ENCODE measurements around the gene RAB35.

RAB35 gene

DNA sequence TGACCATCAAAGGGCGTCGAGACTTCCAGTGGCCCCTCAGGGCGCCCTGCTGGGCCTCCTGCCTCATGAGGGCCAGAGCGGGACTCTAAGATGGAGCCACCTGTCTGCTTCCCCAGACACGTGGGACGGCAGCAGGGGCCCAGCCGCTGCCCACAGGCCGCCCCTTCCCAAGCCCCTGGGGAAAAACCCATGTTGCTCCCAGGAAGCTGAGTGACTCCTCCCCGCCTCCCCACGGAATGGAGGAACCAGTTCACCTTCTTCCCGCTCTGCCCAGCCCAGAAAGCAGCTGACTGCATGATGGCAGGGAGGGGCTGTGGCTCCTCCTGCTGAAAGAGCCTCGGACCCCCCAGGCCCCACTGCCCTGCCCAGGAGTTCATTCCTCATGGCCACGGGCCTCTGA is 14.9 kb downstream of the RAB35 start:
- TF ChIP-seq, protein P1, sequence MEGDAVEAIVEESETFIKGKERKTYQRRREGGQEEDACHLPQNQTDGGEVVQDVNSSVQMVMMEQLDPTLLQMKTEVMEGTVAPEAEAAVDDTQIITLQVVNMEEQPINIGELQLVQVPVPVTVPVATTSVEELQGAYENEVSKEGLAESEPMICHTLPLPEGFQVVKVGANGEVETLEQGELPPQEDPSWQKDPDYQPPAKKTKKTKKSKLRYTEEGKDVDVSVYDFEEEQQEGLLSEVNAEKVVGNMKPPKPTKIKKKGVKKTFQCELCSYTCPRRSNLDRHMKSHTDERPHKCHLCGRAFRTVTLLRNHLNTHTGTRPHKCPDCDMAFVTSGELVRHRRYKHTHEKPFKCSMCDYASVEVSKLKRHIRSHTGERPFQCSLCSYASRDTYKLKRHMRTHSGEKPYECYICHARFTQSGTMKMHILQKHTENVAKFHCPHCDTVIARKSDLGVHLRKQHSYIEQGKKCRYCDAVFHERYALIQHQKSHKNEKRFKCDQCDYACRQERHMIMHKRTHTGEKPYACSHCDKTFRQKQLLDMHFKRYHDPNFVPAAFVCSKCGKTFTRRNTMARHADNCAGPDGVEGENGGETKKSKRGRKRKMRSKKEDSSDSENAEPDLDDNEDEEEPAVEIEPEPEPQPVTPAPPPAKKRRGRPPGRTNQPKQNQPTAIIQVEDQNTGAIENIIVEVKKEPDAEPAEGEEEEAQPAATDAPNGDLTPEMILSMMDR (IDR thresholded peaks at IDR 0.05): no peak
- DNase-seq: no peak
- H3K4me1 Mint-ChIP-seq: peaks cover 41% of the 10 kb centered on the region
- H3K4me3 Mint-ChIP-seq: no peak overlapping the region
- H3K27me3 Mint-ChIP-seq (ENCODE audit: low read depth, poor library complexity): no peaks in the 10 kb centered on the region
- H3K9me3 Mint-ChIP-seq: no peaks in the 10 kb centered on the region
- H3K27ac Mint-ChIP-seq: peak overlapping the region; percentile 87
- peaks cover 44% of the 10 kb centered on the region for H3K36me3 Mint-ChIP-seq (ENCODE audit: low read depth)

DNA sequence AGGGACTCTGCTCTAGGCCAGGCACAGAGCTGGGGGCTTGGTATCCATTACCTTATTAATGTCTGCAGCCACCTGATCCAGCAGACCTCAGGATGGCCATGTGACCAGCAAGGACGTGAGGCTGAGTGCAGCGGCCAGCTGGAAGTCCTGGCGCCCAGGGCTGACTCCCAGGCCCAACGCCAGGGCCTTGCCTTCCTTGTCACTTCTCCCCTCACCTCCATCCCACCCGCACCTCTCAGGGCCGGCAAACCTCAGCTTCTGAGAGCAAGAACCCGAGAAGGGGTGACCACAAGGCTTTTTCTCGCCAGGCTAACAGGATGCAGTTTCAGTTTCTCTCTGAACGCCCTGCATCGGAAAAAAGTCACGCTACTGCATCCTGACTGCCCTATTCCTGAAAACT is 15.4 kb downstream of the RAB35 start:
- no peak for DNase-seq
- peak overlapping the region; percentile 87 for H3K27ac Mint-ChIP-seq
- peaks cover 45% of the 10 kb centered on the region for H3K4me1 Mint-ChIP-seq
- H3K4me3 Mint-ChIP-seq: no peak overlapping the region
- TF ChIP-seq, protein P1 (IDR thresholded peaks at IDR 0.05): no peak
- H3K36me3 Mint-ChIP-seq (ENCODE audit: low read depth): peaks cover 40% of the 10 kb centered on the region
- no peaks in the 10 kb centered on the region for H3K27me3 Mint-ChIP-seq (ENCODE audit: low read depth, poor library complexity)
- no peaks in the 10 kb centered on the region for H3K9me3 Mint-ChIP-seq

DNA sequence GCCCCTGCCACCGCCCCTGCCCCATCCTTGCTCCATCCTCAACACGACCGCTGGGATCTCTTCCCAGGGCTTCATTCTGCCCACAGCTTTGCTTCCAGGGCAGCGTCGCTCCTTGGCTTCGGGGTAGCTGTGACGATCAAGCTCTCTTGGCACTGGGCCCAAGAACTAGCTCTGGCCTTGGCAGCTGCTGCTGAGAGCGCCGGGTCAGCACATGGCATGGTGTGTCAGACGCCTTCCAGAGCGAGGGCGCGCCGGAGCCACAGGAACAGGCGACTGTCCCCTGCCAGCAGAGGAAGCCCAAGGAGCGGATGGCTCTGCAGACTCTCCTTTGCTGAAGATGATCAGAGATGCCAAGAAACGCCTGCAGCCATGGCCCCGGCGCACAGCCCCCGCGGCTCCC is 15.9 kb downstream of the RAB35 start:
- H3K4me1 Mint-ChIP-seq: peaks cover 50% of the 10 kb centered on the region
- peaks cover 35% of the 10 kb centered on the region for H3K36me3 Mint-ChIP-seq (ENCODE audit: low read depth)
- TF ChIP-seq, protein P1 (IDR thresholded peaks at IDR 0.05): no peak
- no peak for DNase-seq
- H3K27ac Mint-ChIP-seq: peak overlapping the region; percentile 42
- H3K9me3 Mint-ChIP-seq: no peaks in the 10 kb centered on the region
- no peak overlapping the region for H3K4me3 Mint-ChIP-seq
- no peaks in the 10 kb centered on the region for H3K27me3 Mint-ChIP-seq (ENCODE audit: low read depth, poor library complexity)

DNA sequence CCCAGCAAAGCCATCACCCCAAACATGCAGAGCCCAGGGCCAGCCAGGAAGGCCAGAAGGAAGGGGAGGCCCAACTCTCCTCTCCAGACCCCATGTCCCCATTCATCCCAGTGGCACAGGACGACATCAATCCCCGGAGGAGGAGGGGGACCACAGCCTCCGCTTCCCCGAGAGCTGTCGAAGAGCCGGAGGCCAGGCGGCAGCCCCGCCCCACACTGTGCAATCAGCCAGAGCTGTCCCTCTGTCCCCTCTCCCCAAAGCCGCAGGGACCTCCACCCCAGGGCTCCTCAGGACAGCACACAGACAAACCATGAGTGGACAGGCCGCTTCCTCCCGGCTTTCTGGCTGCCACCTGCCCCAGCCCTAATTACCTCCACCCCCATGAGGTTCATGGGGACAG is 16.8 kb downstream of the RAB35 start:
- H3K9me3 Mint-ChIP-seq: no peaks in the 10 kb centered on the region
- H3K4me3 Mint-ChIP-seq: no peak overlapping the region
- peaks cover 52% of the 10 kb centered on the region for H3K4me1 Mint-ChIP-seq
- no peaks in the 10 kb centered on the region for H3K27me3 Mint-ChIP-seq (ENCODE audit: low read depth, poor library complexity)
- peak overlapping the region; percentile 74 for H3K27ac Mint-ChIP-seq
- no peak for DNase-seq
- TF ChIP-seq, protein P1 (IDR thresholded peaks at IDR 0.05): no peak
- peaks cover 27% of the 10 kb centered on the region for H3K36me3 Mint-ChIP-seq (ENCODE audit: low read depth)

DNA sequence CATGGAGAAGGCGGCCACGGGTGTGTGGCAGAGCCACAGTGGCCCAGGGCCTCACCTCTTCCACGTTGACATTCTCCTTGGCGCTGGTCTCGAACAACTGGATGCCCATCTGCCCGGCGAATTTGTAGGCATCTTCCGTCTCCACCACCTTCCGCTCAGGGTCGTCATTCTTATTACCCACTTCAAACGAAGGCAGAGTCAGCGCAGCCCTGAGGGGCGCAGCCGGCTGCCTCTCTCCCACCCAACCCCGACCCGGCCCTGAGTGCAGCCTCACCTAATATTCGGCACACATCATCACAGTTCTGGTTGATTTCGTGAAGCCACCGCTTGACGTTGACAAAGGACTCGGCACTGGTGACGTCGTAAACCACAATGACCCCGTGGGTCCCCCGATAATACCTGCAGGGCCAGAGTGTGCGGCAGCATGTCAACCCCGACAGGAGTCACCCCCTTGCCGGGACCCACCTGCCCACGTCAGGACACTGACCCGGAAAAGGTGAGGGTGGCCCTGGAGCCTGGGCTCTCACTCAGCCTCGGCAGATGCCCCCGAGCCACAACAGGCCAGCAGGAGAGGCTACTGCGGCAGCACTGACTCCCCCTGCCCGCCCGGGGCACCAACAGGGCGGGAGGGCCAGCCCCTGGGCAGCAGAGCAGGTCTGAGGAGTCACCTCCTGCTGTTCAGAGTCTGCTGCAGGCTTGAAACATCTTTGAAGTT is 17.6 kb downstream of the RAB35 start:
- Mint-ChIP-seq H3K27ac (no peak overlapping the region), H3K4me3 (no peak overlapping the region), H3K36me3 (ENCODE audit: low read depth) (peaks cover 20% of the 10 kb centered on the region), H3K9me3 (no peaks in the 10 kb centered on the region), H3K27me3 (ENCODE audit: low read depth, poor library complexity) (no peaks in the 10 kb centered on the region), H3K4me1 (peaks cover 53% of the 10 kb centered on the region)
- DNase-seq: no peak
- TF ChIP-seq, protein P1 (IDR thresholded peaks at IDR 0.05): no peak

DNA sequence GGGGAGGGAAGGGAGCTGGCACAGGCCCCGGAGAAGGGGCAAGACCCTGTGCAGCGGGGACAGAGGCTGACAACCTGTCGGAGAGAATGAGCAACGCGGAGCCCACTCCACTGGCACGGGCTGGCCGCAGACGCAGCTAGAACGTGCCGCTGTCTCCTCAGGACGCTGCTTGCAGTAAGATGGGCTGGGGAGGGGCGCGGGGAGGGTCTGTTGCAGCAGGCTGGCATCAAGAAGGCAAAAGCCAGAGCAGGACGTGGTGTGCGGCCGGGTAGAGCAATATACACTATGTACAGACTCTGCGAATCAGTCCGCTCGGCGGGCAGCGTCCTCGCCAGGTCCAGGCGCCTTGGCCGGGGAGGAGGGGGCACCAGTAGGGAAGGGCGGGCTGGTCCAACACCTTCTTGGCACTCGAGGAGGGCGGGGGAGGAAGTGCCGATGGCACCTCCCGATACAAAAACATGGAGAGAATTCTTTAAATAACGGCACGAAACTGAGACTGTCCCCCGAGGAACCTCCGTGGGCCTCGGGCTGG is 19.8 kb downstream of the RAB35 start:
- Mint-ChIP-seq H3K4me1 (peaks cover 64% of the 10 kb centered on the region), H3K9me3 (no peaks in the 10 kb centered on the region), H3K27ac (peak overlapping the region; percentile 96), H3K27me3 (ENCODE audit: low read depth, poor library complexity) (no peaks in the 10 kb centered on the region), H3K36me3 (ENCODE audit: low read depth) (peaks cover 16% of the 10 kb centered on the region), H3K4me3 (no peak overlapping the region)
- no peak for DNase-seq
- TF ChIP-seq, protein P1 (IDR thresholded peaks at IDR 0.05): no peak

Measured in nephron progenitor cell (in vitro differentiated cells).